ENCODE measurements around the gene C19orf33.
A peak's percentile ranks its signal among the peaks of the same experiment; 100 is the strongest.
"Not testable (repeated sequence)": the region's sequence is repeated elsewhere in the genome, so short reads cannot be mapped to it uniquely, and the experiment has no call there.

Gene C19orf33

GRCh38 chr19:38303517-38304351 is at the start of gene C19orf33:
Gene C19orf33 (plus strand): TSS chr19:38304251. CDS start chr19:38304262, 11 bp downstream.
- no peak for DNase-seq

- DNase-seq, result no peak
Observed at GRCh38 chr19:38255383-38256014, 48.6 kb upstream of the C19orf33 start.

GRCh38 chr19:38261942-38262341 is 42.1 kb upstream of the C19orf33 start:
- not testable (repeated sequence) for DNase-seq

- DNase-seq, result no peak
Observed at GRCh38 chr19:38262585-38263268, 41.3 kb upstream of the C19orf33 start.

GRCh38 chr19:38263689-38264485 is 40.2 kb upstream of the C19orf33 start:
- DNase-seq, result peak; percentile 92

GRCh38 chr19:38264486-38265212 is 39.4 kb upstream of the C19orf33 start, which contains the start of gene SPINT2:
Gene SPINT2 (plus strand): TSS chr19:38264573. CDS start chr19:38264893, 320 bp downstream.
- DNase-seq, result peak; percentile 88

GRCh38 chr19:38265213-38265861 is 38.7 kb upstream of the C19orf33 start:
- no peak for DNase-seq

GRCh38 chr19:38265921-38266429 is 38.1 kb upstream of the C19orf33 start:
- DNase-seq, result no peak

- no peak for DNase-seq
Observed at GRCh38 chr19:38266981-38267597, 37.0 kb upstream of the C19orf33 start.

GRCh38 chr19:38267761-38268483 is 36.1 kb upstream of the C19orf33 start:
- DNase-seq, result no peak

- DNase-seq, result no peak
Observed at GRCh38 chr19:38268539-38268938, 35.5 kb upstream of the C19orf33 start.

GRCh38 chr19:38270587-38271167 is 33.4 kb upstream of the C19orf33 start:
- no peak for DNase-seq

GRCh38 chr19:38273499-38273898 is 30.6 kb upstream of the C19orf33 start:
- no peak for DNase-seq

GRCh38 chr19:38274739-38275138 is 29.3 kb upstream of the C19orf33 start:
- DNase-seq, result no peak

GRCh38 chr19:38276942-38277517 is 27.0 kb upstream of the C19orf33 start:
- no peak for DNase-seq

- no peak for DNase-seq
Observed at GRCh38 chr19:38277549-38277948, 26.5 kb upstream of the C19orf33 start.

- no peak for DNase-seq
Observed at GRCh38 chr19:38277969-38278680, 25.9 kb upstream of the C19orf33 start.

- no peak for DNase-seq
Observed at GRCh38 chr19:38278751-38279150, 25.3 kb upstream of the C19orf33 start.
